ENCODE measurements around the gene ZKSCAN2. TPM values are rescaled to one million over a fixed set of nuclear protein-coding genes. Genes with fewer than 3 reads are reported as not detected.

Gene ZKSCAN2
- total and polyA plus RNA-seq, 9 donors: 2.2 to 11.1 (median 7.8) TPM

- no peak overlapping the region for H3K4me3 ChIP-seq
- no peak overlapping the region for H3K27ac ChIP-seq
- no peak for DNase-seq
- no peaks in the 10 kb centered on the region for H3K36me3 ChIP-seq
- H3K9me3 ChIP-seq: no peaks in the 10 kb centered on the region
- no peak for TF ChIP-seq EP300 (IDR thresholded peaks at IDR 0.05)
- TF ChIP-seq POLR2A (IDR thresholded peaks at IDR 0.05): no peak
- TF ChIP-seq CTCF (IDR thresholded peaks at IDR 0.05): no peak
- H3K27me3 ChIP-seq: no peaks in the 10 kb centered on the region
- 23 to 29% (median 28%) methylated on average over 3 of the region's 3 CpGs for WGBS, 3 donors
- intact Hi-C loops (cut with DNase I): no loop called here
- H3K4me1 ChIP-seq (ENCODE audit: insufficient read depth): no peaks in the 10 kb centered on the region
Observed at GRCh38 chr16:25291580-25291979, 33.9 kb upstream of the ZKSCAN2 start.

GRCh38 chr16:25289466-25289865 lies 31.8 kb upstream of the ZKSCAN2 start:
- Histone ChIP-seq H3K9me3 (no peaks in the 10 kb centered on the region), H3K27ac (no peak overlapping the region), H3K36me3 (no peaks in the 10 kb centered on the region), H3K4me3 (no peak overlapping the region), H3K4me1 (ENCODE audit: insufficient read depth) (no peaks in the 10 kb centered on the region), H3K27me3 (no peaks in the 10 kb centered on the region)
- intact Hi-C loops (cut with DNase I): no loop called here
- 93 to 97% (median 94%) methylated on average over 3 of the region's 3 CpGs for WGBS, 3 donors
- TF ChIP-seq EP300 (IDR thresholded peaks at IDR 0.05) (no peak), POLR2A (IDR thresholded peaks at IDR 0.05) (no peak), CTCF (IDR thresholded peaks at IDR 0.05) (no peak)
- DNase-seq: no peak

GRCh38 chr16:25279491-25279890 lies 21.8 kb upstream of the ZKSCAN2 start:
- Histone ChIP-seq H3K36me3 (no peaks in the 10 kb centered on the region), H3K27me3 (no peaks in the 10 kb centered on the region), H3K4me1 (ENCODE audit: insufficient read depth) (no peaks in the 10 kb centered on the region), H3K9me3 (no peaks in the 10 kb centered on the region), H3K4me3 (no peak overlapping the region), H3K27ac (no peak overlapping the region)
- intact Hi-C loops (cut with DNase I): no loop called here
- no peak for DNase-seq
- WGBS, 3 donors: 76 to 78% (median 77%) methylated on average over 7 of the region's 7 CpGs
- TF ChIP-seq POLR2A (IDR thresholded peaks at IDR 0.05): no peak
- TF ChIP-seq EP300 (IDR thresholded peaks at IDR 0.05): no peak
- TF ChIP-seq CTCF (IDR thresholded peaks at IDR 0.05): no peak

GRCh38 chr16:25271421-25271820 lies 13.8 kb upstream of the ZKSCAN2 start:
- no peak for DNase-seq
- H3K36me3 ChIP-seq: no peaks in the 10 kb centered on the region
- intact Hi-C loops (cut with DNase I): no loop called here
- no peaks in the 10 kb centered on the region for H3K9me3 ChIP-seq
- H3K27ac ChIP-seq: no peak overlapping the region
- no peak overlapping the region for H3K4me3 ChIP-seq
- 63 to 72% (median 64%) methylated on average over 5 of the region's 5 CpGs for WGBS, 3 donors
- no peaks in the 10 kb centered on the region for H3K27me3 ChIP-seq
- TF ChIP-seq POLR2A (IDR thresholded peaks at IDR 0.05) (no peak), CTCF (IDR thresholded peaks at IDR 0.05) (no peak), EP300 (IDR thresholded peaks at IDR 0.05) (no peak)
- H3K4me1 ChIP-seq (ENCODE audit: insufficient read depth): no peaks in the 10 kb centered on the region

GRCh38 chr16:25270577-25270976 lies 12.9 kb upstream of the ZKSCAN2 start:
- intact Hi-C loops (cut with DNase I): no loop called here
- TF ChIP-seq EP300 (IDR thresholded peaks at IDR 0.05): no peak
- TF ChIP-seq CTCF (IDR thresholded peaks at IDR 0.05): no peak
- TF ChIP-seq POLR2A (IDR thresholded peaks at IDR 0.05): no peak

More at GRCh38 chr16:25270577-25270976, 12.9 kb upstream of the ZKSCAN2 start:
- 68 to 76% (median 71%) methylated on average over 6 of the region's 6 CpGs for WGBS, 3 donors
- H3K4me1 ChIP-seq (ENCODE audit: insufficient read depth): no peaks in the 10 kb centered on the region
- no peak overlapping the region for H3K27ac ChIP-seq
- H3K27me3 ChIP-seq: no peaks in the 10 kb centered on the region
- H3K9me3 ChIP-seq: no peaks in the 10 kb centered on the region
- H3K4me3 ChIP-seq: no peak overlapping the region
- DNase-seq: no peak
- H3K36me3 ChIP-seq: no peaks in the 10 kb centered on the region
